ENCODE data around the gene MALT1.
"Not testable (repeated sequence)": the region's sequence is repeated elsewhere in the genome, so short reads cannot be mapped to it uniquely, and the experiment has no call there.

MALT1 gene

GRCh38 chr18:58772161-58772560, 100.9 kb downstream of the MALT1 start:
- no peak for DNase-seq (ENCODE audit: low spot score)

- no peak for DNase-seq (ENCODE audit: low spot score)
Measured at GRCh38 chr18:58776084-58776483, 104.8 kb downstream of the MALT1 start.

GRCh38 chr18:58776541-58776940, 105.3 kb downstream of the MALT1 start:
- DNase-seq (ENCODE audit: low spot score), result not testable (repeated sequence)

- DNase-seq (ENCODE audit: low spot score), result no peak
Measured at GRCh38 chr18:58777471-58777870, 106.2 kb downstream of the MALT1 start.

- no peak for DNase-seq (ENCODE audit: low spot score)
Measured at GRCh38 chr18:58779529-58779928, 108.3 kb downstream of the MALT1 start.

- no peak for DNase-seq (ENCODE audit: low spot score)
Measured at GRCh38 chr18:58780045-58780444, 108.8 kb downstream of the MALT1 start.

- DNase-seq (ENCODE audit: low spot score), result peak; percentile 85
Measured at GRCh38 chr18:58781627-58782194, 110.4 kb downstream of the MALT1 start.

GRCh38 chr18:58784601-58785137, 113.4 kb downstream of the MALT1 start:
- peak; percentile 52 for DNase-seq (ENCODE audit: low spot score)

GRCh38 chr18:58785171-58785805, 114.0 kb downstream of the MALT1 start:
- no peak for DNase-seq (ENCODE audit: low spot score)

GRCh38 chr18:58785870-58786269, 114.6 kb downstream of the MALT1 start:
- DNase-seq (ENCODE audit: low spot score), result no peak

GRCh38 chr18:58787536-58788149, 116.4 kb downstream of the MALT1 start:
- no peak for DNase-seq (ENCODE audit: low spot score)

- DNase-seq (ENCODE audit: low spot score), result no peak
Measured at GRCh38 chr18:58788470-58788869, 117.2 kb downstream of the MALT1 start.

- peak; percentile 57 for DNase-seq (ENCODE audit: low spot score)
Measured at GRCh38 chr18:58788971-58789875, 118.0 kb downstream of the MALT1 start.

- no peak for DNase-seq (ENCODE audit: low spot score)
Measured at GRCh38 chr18:58789876-58790240, 118.6 kb downstream of the MALT1 start.

- no peak for DNase-seq (ENCODE audit: low spot score)
Measured at GRCh38 chr18:58792086-58792485, 120.8 kb downstream of the MALT1 start.

- DNase-seq (ENCODE audit: low spot score), result no peak
Measured at GRCh38 chr18:58793361-58793760, 122.1 kb downstream of the MALT1 start.

GRCh38 chr18:58796220-58796619, 125.0 kb downstream of the MALT1 start:
- DNase-seq (ENCODE audit: low spot score), result no peak

GRCh38 chr18:58800582-58800981, 129.3 kb downstream of the MALT1 start:
- DNase-seq (ENCODE audit: low spot score), result no peak

GRCh38 chr18:58802959-58803358, 131.7 kb downstream of the MALT1 start:
- DNase-seq (ENCODE audit: low spot score), result no peak

GRCh38 chr18:58803978-58804377, 132.7 kb downstream of the MALT1 start:
- no peak for DNase-seq (ENCODE audit: low spot score)

Measured in ecto neural progenitor cell (in vitro differentiated cells).